ENCODE data around the gene HFE.
"Not testable (repeated sequence)": the region's sequence is repeated elsewhere in the genome, so short reads cannot be mapped to it uniquely, and the experiment has no call there.

The HFE gene

GRCh38 chr6:26115226-26115625 is 28.0 kb downstream of the HFE start:
- H2AFZ ChIP-seq (ENCODE audit: low read depth, low read length) = peak overlapping the region; percentile 43
- ATAC-seq (ENCODE audit: insufficient read depth, low read depth) (peak; percentile 91), DNase-seq (peak; percentile 44)
- H4K20me1 ChIP-seq (ENCODE audit: insufficient read depth, low read length) = no peaks in the 10 kb centered on the region
- no peaks in the 10 kb centered on the region for H3K79me2 ChIP-seq (ENCODE audit: insufficient read depth, low read length)
- no peaks in the 10 kb centered on the region for H3K9me3 ChIP-seq (ENCODE audit: insufficient read depth, low read length, severe bottlenecking)
- peak overlapping the region; percentile 69 for H3K27ac ChIP-seq (ENCODE audit: low read length)
- 0 out of 2 replicates have a peak overlapping the region, but pooled peaks have one; percentile 4 for H3K9ac ChIP-seq (ENCODE audit: low read depth, low read length)
- no peaks in the 10 kb centered on the region for H3K36me3 ChIP-seq (ENCODE audit: insufficient read depth, low read length)
- H3K4me1 ChIP-seq (ENCODE audit: insufficient read depth, low read length) = peaks cover 23% of the 10 kb centered on the region
- no peak for TF ChIP-seq CTCF (IDR thresholded peaks at IDR 0.05; ENCODE audit: borderline replicate concordance, extremely low read depth, low read length, poor library complexity, severe bottlenecking)
- TF ChIP-seq EZH2 (IDR thresholded peaks at IDR 0.05; ENCODE audit: borderline replicate concordance, low read depth, low read length, severe bottlenecking) = no peak
- no peaks in the 10 kb centered on the region for H3K27me3 ChIP-seq (ENCODE audit: insufficient read depth, low read length, poor library complexity)
- H3K4me2 ChIP-seq (ENCODE audit: insufficient read depth, low read length) = no peak overlapping the region
- H3K4me3 ChIP-seq (ENCODE audit: low read depth in 1 of 2, low read length in 2 of 2) = no peak overlapping the region

GRCh38 chr6:26116267-26116666 is 29.0 kb downstream of the HFE start:
- H3K36me3 ChIP-seq (ENCODE audit: insufficient read depth, low read length) = no peaks in the 10 kb centered on the region
- peaks cover 30% of the 10 kb centered on the region for H3K4me1 ChIP-seq (ENCODE audit: insufficient read depth, low read length)
- peak overlapping the region; percentile 12; the same call in 1 of the 2 replicates for H3K9ac ChIP-seq (ENCODE audit: low read depth, low read length)
- H3K4me2 ChIP-seq (ENCODE audit: insufficient read depth, low read length) = no peak overlapping the region
- TF ChIP-seq EZH2 (IDR thresholded peaks at IDR 0.05; ENCODE audit: borderline replicate concordance, low read depth, low read length, severe bottlenecking) = no peak
- TF ChIP-seq CTCF (IDR thresholded peaks at IDR 0.05; ENCODE audit: borderline replicate concordance, extremely low read depth, low read length, poor library complexity, severe bottlenecking) = no peak
- H3K9me3 ChIP-seq (ENCODE audit: insufficient read depth, low read length, severe bottlenecking) = no peaks in the 10 kb centered on the region
- H4K20me1 ChIP-seq (ENCODE audit: insufficient read depth, low read length) = no peaks in the 10 kb centered on the region
- DNase-seq (no peak), ATAC-seq (ENCODE audit: insufficient read depth, low read depth) (no peak)
- H3K27ac ChIP-seq (ENCODE audit: low read length) = peak overlapping the region; percentile 69
- H3K27me3 ChIP-seq (ENCODE audit: insufficient read depth, low read length, poor library complexity) = no peaks in the 10 kb centered on the region
- no peak overlapping the region for H2AFZ ChIP-seq (ENCODE audit: low read depth, low read length)
- H3K4me3 ChIP-seq (ENCODE audit: low read depth in 1 of 2, low read length in 2 of 2) = no peak overlapping the region
- H3K79me2 ChIP-seq (ENCODE audit: insufficient read depth, low read length) = no peaks in the 10 kb centered on the region

- peaks cover under 1% of the 10 kb centered on the region; the same call in 1 of the 2 replicates for H3K79me2 ChIP-seq (ENCODE audit: insufficient read depth, low read length)
- no peak for ATAC-seq (ENCODE audit: insufficient read depth, low read depth)
- peak overlapping the region; percentile 39; the same call in 1 of the 2 replicates for H3K27ac ChIP-seq (ENCODE audit: low read length)
- no peaks in the 10 kb centered on the region; the same call in 1 of the 2 replicates for H3K36me3 ChIP-seq (ENCODE audit: insufficient read depth, low read length)
- H3K4me1 ChIP-seq (ENCODE audit: insufficient read depth, low read length) = peaks cover 45% of the 10 kb centered on the region
- no peaks in the 10 kb centered on the region for H3K9me3 ChIP-seq (ENCODE audit: insufficient read depth, low read length, severe bottlenecking)
- H2AFZ ChIP-seq (ENCODE audit: low read depth, low read length) = 0 out of 2 replicates have a peak overlapping the region, but pooled peaks have one; percentile 12
- H3K9ac ChIP-seq (ENCODE audit: low read depth, low read length) = 0 out of 2 replicates have a peak overlapping the region, but pooled peaks have one; percentile 11
- no peak overlapping the region for H3K4me3 ChIP-seq (ENCODE audit: low read depth in 1 of 2, low read length in 2 of 2)
- H4K20me1 ChIP-seq (ENCODE audit: insufficient read depth, low read length) = no peaks in the 10 kb centered on the region
- H3K4me2 ChIP-seq (ENCODE audit: insufficient read depth, low read length) = no peak overlapping the region
- DNase-seq = no peak
- H3K27me3 ChIP-seq (ENCODE audit: insufficient read depth, low read length, poor library complexity) = no peaks in the 10 kb centered on the region
- TF ChIP-seq CTCF (IDR thresholded peaks at IDR 0.05; ENCODE audit: borderline replicate concordance, extremely low read depth, low read length, poor library complexity, severe bottlenecking) = no peak
- TF ChIP-seq EZH2 (IDR thresholded peaks at IDR 0.05; ENCODE audit: borderline replicate concordance, low read depth, low read length, severe bottlenecking) = no peak
Measured at GRCh38 chr6:26118999-26119398, 31.8 kb downstream of the HFE start.

GRCh38 chr6:26120115-26120514 is 32.9 kb downstream of the HFE start:
- H3K4me2 ChIP-seq (ENCODE audit: insufficient read depth, low read length); ATAC-seq (ENCODE audit: insufficient read depth, low read depth); H3K27me3 ChIP-seq (ENCODE audit: insufficient read depth, low read length, poor library complexity); H3K36me3 ChIP-seq (ENCODE audit: insufficient read depth, low read length); H2AFZ ChIP-seq (ENCODE audit: low read depth, low read length); H3K9ac ChIP-seq (ENCODE audit: low read depth, low read length); H3K9me3 ChIP-seq (ENCODE audit: insufficient read depth, low read length, severe bottlenecking); H3K4me3 ChIP-seq (ENCODE audit: low read depth in 1 of 2, low read length in 2 of 2); DNase-seq: not testable (repeated sequence)
- Histone ChIP-seq H3K4me1 (ENCODE audit: insufficient read depth, low read length) (peaks cover 42% of the 10 kb centered on the region), H3K27ac (ENCODE audit: low read length) (peak overlapping the region; percentile 96), H4K20me1 (ENCODE audit: insufficient read depth, low read length) (peaks cover 11% of the 10 kb centered on the region), H3K79me2 (ENCODE audit: insufficient read depth, low read length) (peaks cover 12% of the 10 kb centered on the region)

Data from DND-41 (cell line).